IMR-90 (cell line): Measurements from ENCODE around the gene KDM4B. TPM values are rescaled to one million over a fixed set of nuclear protein-coding genes. Genes with fewer than 3 reads are reported as not detected.

Experiments used
- ATAC-seq: fragments of 200-7000 bp; cut with Tn5 transposase; 2 replicates; pipeline ENCODE4 v1.9.1; 2020; ENCODE audit warnings: low read depth, mild to moderate bottlenecking, moderate library complexity
- BruUV-seq: library from RNA; stranded (reverse); fragments of 400-500 nt; replicated peaks from 2 replicates; lab custom pipeline; 2021; lab: Mats Ljungman, UMichigan
- CTCF ChIA-PET: fragments of 300-600 bp; formaldehyde crosslinking; extraction: SDS; loops from one replicate; lab custom pipeline; 2021; ENCODE audit warnings: antibody characterized with exemption; lab: Yijun Ruan, JAX
- POLR2A ChIA-PET: fragments of 300-600 bp; sonication (Branson Sonifier 250); formaldehyde crosslinking; loops from one replicate; lab custom pipeline; 2022; ENCODE audit warnings: antibody characterized with exemption; ENCODE audit not compliant: unreplicated experiment; lab: Charles Lee
- DNase-seq: peaks from one replicate; pipeline ENCODE4 v3.0.0; 2013
- H2AFZ ChIP-seq: replicated peaks from 2 replicates; pipeline ENCODE3; 2013; ENCODE audit warnings: low read length, mild to moderate bottlenecking; ENCODE audit not compliant: poor library complexity
- H2AK5ac ChIP-seq: 2 replicates; pipeline ENCODE4 v1.6.1; 2013; ENCODE audit warnings: low read depth, low read length, inconsistent platforms
- H2AK9ac ChIP-seq: replicated peaks from 2 replicates; pipeline ENCODE3; 2013; ENCODE audit warnings: mild to moderate bottlenecking, low read depth, low read length, moderate library complexity; ENCODE audit not compliant: poor library complexity
- H2BK120ac ChIP-seq: 2 replicates; pipeline ENCODE4 v1.6.1; 2013; ENCODE audit warnings: low read depth, low read length, inconsistent platforms
- H2BK15ac ChIP-seq: 3 replicates; pipeline ENCODE4 v1.6.1; 2013; ENCODE audit warnings: low read depth, low read length, inconsistent platforms
- H2BK20ac ChIP-seq: 2 replicates; pipeline ENCODE4 v1.6.1; 2013; ENCODE audit warnings: low read depth, mild to moderate bottlenecking, inconsistent platforms, low read length, moderate library complexity
- H2BK5ac ChIP-seq: 2 replicates; pipeline ENCODE4 v1.6.1; 2013; ENCODE audit warnings: mild to moderate bottlenecking, low read depth, low read length, inconsistent platforms; ENCODE audit not compliant: poor library complexity, severe bottlenecking
- H3K14ac ChIP-seq: replicated peaks from 2 replicates; pipeline ENCODE4 v1.6.1; 2013; ENCODE audit warnings: low read depth, low read length, inconsistent platforms
- H3K18ac ChIP-seq: 2 replicates; pipeline ENCODE4 v1.6.1; 2013; ENCODE audit warnings: low read depth, low read length, control low read depth
- H3K23ac ChIP-seq: 2 replicates; pipeline ENCODE4 v1.6.1; 2013; ENCODE audit warnings: low read depth, low read length, inconsistent platforms
- H3K27ac ChIP-seq: 2 replicates; pipeline ENCODE4 v1.5.1; 2013; ENCODE audit warnings: mild to moderate bottlenecking, control low read depth, low read length; ENCODE audit not compliant: insufficient read depth
- H3K27me3 ChIP-seq: 2 replicates; pipeline ENCODE4 v1.6.1; 2013; ENCODE audit warnings: low read length; ENCODE audit not compliant: control insufficient read depth, insufficient read depth
- H3K36me3 ChIP-seq: 2 replicates; pipeline ENCODE4 v1.6.1; 2013; ENCODE audit warnings: low read length, mixed read lengths; ENCODE audit not compliant: control insufficient read depth, insufficient read depth
- H3K4ac ChIP-seq: 2 replicates; pipeline ENCODE4 v1.6.1; 2013; ENCODE audit warnings: low read depth, low read length, inconsistent platforms
- H3K4me1 ChIP-seq: 2 replicates; pipeline ENCODE4 v1.6.1; 2013; ENCODE audit warnings: low read length, mixed read lengths; ENCODE audit not compliant: control insufficient read depth, insufficient read depth
- H3K4me2 ChIP-seq: 2 replicates; pipeline ENCODE4 v1.6.1; 2013; ENCODE audit warnings: low read depth, mild to moderate bottlenecking, control low read depth, low read length, moderate library complexity
- H3K4me3 ChIP-seq: 2 replicates; pipeline ENCODE4 v1.5.1; 2013; ENCODE audit warnings: low read depth, mild to moderate bottlenecking, control low read depth, low read length, moderate library complexity; ENCODE audit not compliant: insufficient read depth
- H3K56ac ChIP-seq: 2 replicates; pipeline ENCODE4 v1.6.1; 2013; ENCODE audit warnings: low read length, inconsistent platforms; ENCODE audit not compliant: insufficient read depth; ENCODE audit errors: extremely low read depth
- H3K79me1 ChIP-seq, 2 experiments: 2 replicates each; pipeline ENCODE4 v1.6.1; 2013; ENCODE audit warnings: low read length in 2 of 2, inconsistent platforms in 1 of 2, low read depth in 1 of 2
- H3K9ac ChIP-seq: 2 replicates; pipeline ENCODE4 v1.6.1; 2013; ENCODE audit warnings: low read depth, low read length, control low read depth
- H3K9me1 ChIP-seq: 2 replicates; pipeline ENCODE4 v1.6.1; 2013; ENCODE audit warnings: low read length, inconsistent platforms; ENCODE audit not compliant: insufficient read depth
- H3K9me3 ChIP-seq: 2 replicates; pipeline ENCODE4 v1.6.1; 2013; ENCODE audit warnings: low read length; ENCODE audit not compliant: control insufficient read depth, insufficient read depth
- H4K20me1 ChIP-seq: 2 replicates; pipeline ENCODE4 v1.6.1; 2013; ENCODE audit warnings: low read length, inconsistent platforms; ENCODE audit not compliant: insufficient read depth
- H4K5ac ChIP-seq: 2 replicates; pipeline ENCODE4 v1.6.1; 2013; ENCODE audit warnings: mild to moderate bottlenecking, low read depth, low read length, control low read depth
- H4K8ac ChIP-seq, 2 experiments: 2 replicates each; pipeline ENCODE4 v1.6.1; 2013; ENCODE audit warnings: low read depth in 2 of 2, low read length in 2 of 2, control low read depth in 1 of 2, inconsistent platforms in 1 of 2
- H4K91ac ChIP-seq: 2 replicates; pipeline ENCODE4 v1.6.1; 2013; ENCODE audit warnings: low read depth, low read length, inconsistent platforms; ENCODE audit not compliant: insufficient read depth
- CEBPB ChIP-seq: IDR thresholded peaks from 2 replicates; pipeline ENCODE4 v1.6.1; 2012; ENCODE audit warnings: low read depth, low read length, improper control_type of control experiment
- CHD1 ChIP-seq: IDR thresholded peaks from 2 replicates; pipeline ENCODE4 v1.6.1; 2012; ENCODE audit warnings: low read depth, low read length, improper control_type of control experiment
- MAZ ChIP-seq: IDR thresholded peaks from 2 replicates; pipeline ENCODE4 v1.6.1; 2012; ENCODE audit warnings: low read depth, mild to moderate bottlenecking, low read length, improper control_type of control experiment, moderate library complexity, borderline replicate concordance
- MXI1 ChIP-seq: IDR thresholded peaks from 2 replicates; pipeline ENCODE4 v1.6.1; 2012; ENCODE audit warnings: low read depth, mild to moderate bottlenecking, low read length, moderate library complexity, borderline replicate concordance
- NFE2L2 ChIP-seq: fragments of 150-350 bp; IDR thresholded peaks from 2 replicates; pipeline ENCODE4 v1.6.1; 2016; ENCODE audit warnings: low read depth, mild to moderate bottlenecking, low read length
- POLR2A ChIP-seq: IDR thresholded peaks from 2 replicates; pipeline ENCODE4 v1.6.1; 2012; ENCODE audit warnings: mild to moderate bottlenecking, low read depth, low read length
- RAD21 ChIP-seq: IDR thresholded peaks from 2 replicates; pipeline ENCODE4 v1.6.1; 2012; ENCODE audit warnings: low read length, improper control_type of control experiment
- RCOR1 ChIP-seq: IDR thresholded peaks from 2 replicates; pipeline ENCODE4 v1.6.1; 2012; ENCODE audit warnings: mild to moderate bottlenecking, low read length, improper control_type of control experiment; ENCODE audit not compliant: insufficient replicate concordance
- SMC3 ChIP-seq: fragments of 150-350 bp; IDR thresholded peaks from 2 replicates; pipeline ENCODE4 v1.6.1; 2016; ENCODE audit warnings: low read depth, mild to moderate bottlenecking, antibody characterized with exemption, low read length, moderate library complexity
- WGBS, 2 experiments: methylation state at CpG; one replicate each; pipeline versions ENCODE4 v1.1.5 to v1.1.7; 2013; ENCODE audit warnings: missing lambda C conversion rate in 2 of 2; ENCODE audit not compliant: insufficient read length in 1 of 2; ENCODE audit errors: extremely low coverage in 2 of 2; 5-methylcytosine and 5-hydroxymethylcytosine counted together
- dilution Hi-C: fragments of 300-500 bp; cut with HindIII; formaldehyde crosslinking; loops from one replicate; pipeline ENCODE4 v1.14.3; 2018; ENCODE audit warnings: low sequenced_read_pairs; ENCODE audit not compliant: unreplicated experiment
- in situ Hi-C: fragments of 300-500 bp; cut with MboI; formaldehyde crosslinking; loops from 3 replicates; pipeline ENCODE4 v1.14.3; 2019; ENCODE audit warnings: low sequenced_read_pairs, inconsistent platforms, mixed read lengths
- intact Hi-C: fragments of 100-400 bp; cut with micrococcal nuclease; formaldehyde crosslinking; loops from 2 replicates; pipeline ENCODE4 v1.10.0; 2022
- polyA plus RNA-seq, 3 experiments: library from polyadenylated mRNA; depleted of rRNA; stranded (reverse); fragments of >200 nt; gene quantifications; 2 replicates each; pipeline ENCODE4 v1.2.3, GENCODE V29; 2012; ENCODE audit warnings: low replicate concordance in 1 of 3
- total RNA-seq: library from RNA; depleted of rRNA; stranded (reverse); fragments of >200 nt; gene quantifications from 2 replicates; pipeline ENCODE4 v1.2.3, GENCODE V29; 2012
- TF ChIP-seq, protein P1 (sequence below): conservative IDR thresholded peaks from 2 replicates; pipeline ENCODE4 v1.5.1; 2012; ENCODE audit warnings: mild to moderate bottlenecking, low read depth, low read length, improper control_type of control experiment
- TF ChIP-seq, protein P2 (sequence below): fragments of 150-350 bp; IDR thresholded peaks from 2 replicates; pipeline ENCODE4 v1.6.1; 2016; ENCODE audit warnings: low read depth, mild to moderate bottlenecking, low read length, moderate library complexity, borderline replicate concordance
- TF ChIP-seq, protein P3 (sequence below): fragments of 150-350 bp; IDR thresholded peaks from 2 replicates; pipeline ENCODE4 v1.6.1; 2017; ENCODE audit warnings: mild to moderate bottlenecking, antibody characterized with exemption, low read length, low read depth

Gene KDM4B
- total and polyA plus RNA-seq, 2 of the 4 experiments (the other 2 are of a cell fraction): 5.0 to 17.9 TPM

DNA sequence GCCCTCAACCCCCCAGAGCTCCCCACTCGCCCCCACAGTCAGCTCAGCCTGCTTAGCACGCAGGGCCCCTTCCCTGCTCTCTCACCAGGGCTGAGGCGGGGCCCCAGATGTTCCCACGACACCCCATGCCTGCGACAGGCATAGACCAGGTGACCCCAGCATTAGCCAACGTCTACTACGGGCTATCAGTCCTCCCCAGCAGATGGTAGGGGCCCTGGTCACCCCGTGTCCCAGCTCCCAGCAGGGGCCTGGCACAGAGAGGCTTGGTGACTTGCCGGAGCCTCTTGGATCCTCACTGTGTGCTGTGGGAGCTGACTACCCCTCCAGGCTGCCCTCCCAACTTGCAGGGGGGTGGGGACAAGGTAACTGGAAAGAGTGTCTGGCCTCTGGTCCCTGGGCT, 80.6 kb downstream of the KDM4B start:
- WGBS, 2 experiments: no CpG with 5 or more reads among the region's 9 CpGs
- in situ Hi-C loops (no loop called here), dilution Hi-C loops (no loop called here), intact Hi-C loops (no loop called here)
- Histone ChIP-seq H3K56ac (no peak overlapping the region), H2AK5ac (no peak overlapping the region), H2BK15ac (no peak overlapping the region), H4K20me1 (peaks cover 78% of the 10 kb centered on the region), H3K9me3 (no peaks in the 10 kb centered on the region), H3K4ac (no peak overlapping the region), H3K4me1 (peaks cover 21% of the 10 kb centered on the region), H4K5ac (no peak overlapping the region), H3K79me1 (peaks cover 8 to 71% of the 10 kb centered on the region in 2 experiments), H3K9me1 (peaks cover 2% of the 10 kb centered on the region; the same call in 1 of the 2 replicates), H3K27ac (no peak overlapping the region), H3K14ac (no peak overlapping the region), H4K8ac (no peak overlapping the region), H3K9ac (no peak overlapping the region), H2BK20ac (no peak overlapping the region), H2BK120ac (no peak overlapping the region), H2BK5ac (no peak overlapping the region), H3K23ac (no peak overlapping the region), H3K4me3 (no peak overlapping the region), H2AFZ (peak overlapping the region; percentile 23), H3K27me3 (no peaks in the 10 kb centered on the region), H3K36me3 (peaks cover 19% of the 10 kb centered on the region), H4K91ac (no peak overlapping the region), H3K18ac (no peak overlapping the region), H2AK9ac (peak overlapping the region; percentile 1), H3K4me2 (no peak overlapping the region)
- ChIA-PET POLR2A (no interaction called here), CTCF (no interaction called here)
- no TSS peak for BruUV-seq
- ATAC-seq (no peak), DNase-seq (no peak)
- TF ChIP-seq NFE2L2 (no peak), SMC3 (no peak), CEBPB (no peak), POLR2A (no peak), RCOR1 (no peak), RAD21 (no peak), MXI1 (no peak), CHD1 (no peak), MAZ (no peak)
- TF ChIP-seq, protein P1, sequence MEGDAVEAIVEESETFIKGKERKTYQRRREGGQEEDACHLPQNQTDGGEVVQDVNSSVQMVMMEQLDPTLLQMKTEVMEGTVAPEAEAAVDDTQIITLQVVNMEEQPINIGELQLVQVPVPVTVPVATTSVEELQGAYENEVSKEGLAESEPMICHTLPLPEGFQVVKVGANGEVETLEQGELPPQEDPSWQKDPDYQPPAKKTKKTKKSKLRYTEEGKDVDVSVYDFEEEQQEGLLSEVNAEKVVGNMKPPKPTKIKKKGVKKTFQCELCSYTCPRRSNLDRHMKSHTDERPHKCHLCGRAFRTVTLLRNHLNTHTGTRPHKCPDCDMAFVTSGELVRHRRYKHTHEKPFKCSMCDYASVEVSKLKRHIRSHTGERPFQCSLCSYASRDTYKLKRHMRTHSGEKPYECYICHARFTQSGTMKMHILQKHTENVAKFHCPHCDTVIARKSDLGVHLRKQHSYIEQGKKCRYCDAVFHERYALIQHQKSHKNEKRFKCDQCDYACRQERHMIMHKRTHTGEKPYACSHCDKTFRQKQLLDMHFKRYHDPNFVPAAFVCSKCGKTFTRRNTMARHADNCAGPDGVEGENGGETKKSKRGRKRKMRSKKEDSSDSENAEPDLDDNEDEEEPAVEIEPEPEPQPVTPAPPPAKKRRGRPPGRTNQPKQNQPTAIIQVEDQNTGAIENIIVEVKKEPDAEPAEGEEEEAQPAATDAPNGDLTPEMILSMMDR: no peak
- TF ChIP-seq, protein P2, sequence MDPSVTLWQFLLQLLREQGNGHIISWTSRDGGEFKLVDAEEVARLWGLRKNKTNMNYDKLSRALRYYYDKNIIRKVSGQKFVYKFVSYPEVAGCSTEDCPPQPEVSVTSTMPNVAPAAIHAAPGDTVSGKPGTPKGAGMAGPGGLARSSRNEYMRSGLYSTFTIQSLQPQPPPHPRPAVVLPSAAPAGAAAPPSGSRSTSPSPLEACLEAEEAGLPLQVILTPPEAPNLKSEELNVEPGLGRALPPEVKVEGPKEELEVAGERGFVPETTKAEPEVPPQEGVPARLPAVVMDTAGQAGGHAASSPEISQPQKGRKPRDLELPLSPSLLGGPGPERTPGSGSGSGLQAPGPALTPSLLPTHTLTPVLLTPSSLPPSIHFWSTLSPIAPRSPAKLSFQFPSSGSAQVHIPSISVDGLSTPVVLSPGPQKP: no peak
- TF ChIP-seq, protein P3, sequence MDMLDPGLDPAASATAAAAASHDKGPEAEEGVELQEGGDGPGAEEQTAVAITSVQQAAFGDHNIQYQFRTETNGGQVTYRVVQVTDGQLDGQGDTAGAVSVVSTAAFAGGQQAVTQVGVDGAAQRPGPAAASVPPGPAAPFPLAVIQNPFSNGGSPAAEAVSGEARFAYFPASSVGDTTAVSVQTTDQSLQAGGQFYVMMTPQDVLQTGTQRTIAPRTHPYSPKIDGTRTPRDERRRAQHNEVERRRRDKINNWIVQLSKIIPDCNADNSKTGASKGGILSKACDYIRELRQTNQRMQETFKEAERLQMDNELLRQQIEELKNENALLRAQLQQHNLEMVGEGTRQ: no peak
